Activated naive CD4-positive, alpha-beta T cell treated with anti-CD3 and anti-CD28 coated beads for 36 hours (primary cell): ENCODE results near the gene EPHA4. TPM values are rescaled to one million over a fixed set of nuclear protein-coding genes. Genes with fewer than 3 reads are reported as not detected.

Experiments
- CTCF ChIA-PET: fragments of 350-600 bp; sonication (Branson Sonifier 250); formaldehyde crosslinking; loops from one replicate; lab custom pipeline; 2021; ENCODE audit warnings: antibody characterized with exemption; lab: Charles Lee
- DNase-seq: peaks from one replicate; pipeline ENCODE4 v3.0.0-alpha.2; 2020
- H3K27ac Mint-ChIP-seq: one replicate; pipeline ENCODE4 v1.8.0; 2021; ENCODE audit warnings: mild to moderate bottlenecking, mixed read lengths
- H3K27me3 Mint-ChIP-seq: one replicate; pipeline ENCODE4 v1.8.0; 2021; ENCODE audit warnings: low read depth, mixed read lengths
- H3K36me3 Mint-ChIP-seq: one replicate; pipeline ENCODE4 v1.8.0; 2021; ENCODE audit warnings: low read depth, mixed read lengths
- H3K4me1 Mint-ChIP-seq: one replicate; pipeline ENCODE4 v1.8.0; 2021; ENCODE audit warnings: low read depth, mixed read lengths
- H3K4me3 Mint-ChIP-seq: one replicate; pipeline ENCODE4 v1.8.0; 2021; ENCODE audit warnings: mild to moderate bottlenecking, moderate library complexity, mixed read lengths
- H3K9me3 Mint-ChIP-seq: one replicate; pipeline ENCODE4 v1.8.0; 2021; ENCODE audit warnings: mixed read lengths
- intact Hi-C: fragments of 100-400 bp; cut with micrococcal nuclease; formaldehyde crosslinking; loops from one replicate; pipeline ENCODE4 v1.15.1; 2023
- total RNA-seq, 2 experiments: library from RNA; stranded (reverse); gene quantifications; one replicate each; pipeline ENCODE4 v1.2.3, GENCODE V29; 2021

EPHA4 gene
- total RNA-seq, 2 experiments from 2014 or later = 1.3 to 3.0 TPM

DNA sequence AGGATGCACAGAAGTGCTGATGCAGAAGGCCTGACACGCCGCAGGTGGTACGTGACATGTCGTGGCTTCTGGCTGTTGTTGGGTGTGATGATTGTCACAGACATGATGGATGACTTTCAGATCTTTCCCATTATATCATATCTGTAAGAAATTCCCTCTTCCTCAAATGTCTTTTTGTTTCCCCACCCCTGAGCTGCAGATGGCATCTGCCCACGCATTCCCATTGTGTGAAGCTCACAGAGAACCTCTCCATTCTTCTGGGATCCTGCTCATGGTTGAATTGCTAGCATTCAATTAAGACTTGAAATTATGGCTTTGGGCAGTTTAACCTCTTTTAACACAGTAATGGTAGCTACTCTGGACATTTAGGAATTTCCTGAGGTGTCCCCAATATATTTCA lies 28.3 kb upstream of the EPHA4 start:
- Mint-ChIP-seq H3K4me1 (no peaks in the 10 kb centered on the region), H3K4me3 (no peak overlapping the region), H3K9me3 (no peaks in the 10 kb centered on the region), H3K27ac (no peak overlapping the region), H3K36me3 (no peaks in the 10 kb centered on the region), H3K27me3 (peaks cover 9% of the 10 kb centered on the region)
- DNase-seq = no peak
- intact Hi-C loops = no loop called here
- CTCF ChIA-PET = no interaction called here

DNA sequence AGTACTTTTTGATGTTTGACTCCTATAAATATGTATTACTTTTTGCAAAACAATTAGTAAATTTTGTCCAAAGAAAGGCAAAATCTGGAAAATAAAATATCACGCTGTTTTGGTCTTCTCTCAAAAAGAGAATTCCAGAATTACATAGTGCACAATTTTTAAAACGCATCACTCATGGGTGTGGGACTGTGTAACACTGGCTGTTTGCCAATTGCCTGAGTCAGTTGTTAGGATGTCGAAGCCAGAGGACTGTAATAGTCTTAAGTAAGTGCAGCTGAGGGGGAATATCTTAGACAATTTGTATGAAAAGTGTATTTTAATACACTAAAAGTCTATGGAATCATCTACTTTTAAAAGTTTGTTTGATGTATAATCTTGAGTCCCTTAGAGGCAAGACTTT lies 24.1 kb upstream of the EPHA4 start:
- H3K4me1 Mint-ChIP-seq = no peaks in the 10 kb centered on the region
- no peaks in the 10 kb centered on the region for H3K9me3 Mint-ChIP-seq
- H3K36me3 Mint-ChIP-seq = no peaks in the 10 kb centered on the region
- CTCF ChIA-PET = interaction anchor here (0.6 kb wide), 1 partner anchor 430 kb away, joined by 3 read pairs; no protein-coding TSS in a partner anchor
- intact Hi-C loops = no loop called here
- no peak for DNase-seq
- H3K4me3 Mint-ChIP-seq = no peak overlapping the region
- no peak overlapping the region for H3K27ac Mint-ChIP-seq
- H3K27me3 Mint-ChIP-seq = peaks cover 8% of the 10 kb centered on the region

DNA sequence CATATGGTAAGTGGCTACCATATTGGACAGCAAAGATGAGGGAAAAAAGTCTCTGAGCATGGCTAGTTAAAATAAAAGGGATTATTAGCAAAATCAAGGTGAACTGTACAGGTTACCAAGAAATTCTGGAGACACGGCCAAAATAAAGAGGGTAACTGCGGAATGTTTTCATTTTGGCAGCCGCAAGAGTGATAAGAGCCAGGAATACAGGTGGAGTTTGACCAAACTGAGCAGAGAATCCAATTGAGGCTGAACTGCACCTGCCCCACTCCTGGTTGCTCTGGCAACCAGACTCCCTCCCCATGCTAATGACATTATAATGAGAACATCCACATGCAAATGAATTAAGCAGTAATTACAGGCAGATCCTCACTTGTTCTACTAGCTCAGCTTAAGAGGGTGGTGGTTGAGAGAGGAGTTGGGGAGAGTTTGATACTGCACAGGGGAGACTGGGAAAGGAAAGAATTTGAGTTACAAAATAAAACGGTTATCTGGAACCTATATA lies 18.8 kb upstream of the EPHA4 start:
- no peak overlapping the region for H3K27ac Mint-ChIP-seq
- no peak overlapping the region for H3K4me3 Mint-ChIP-seq
- H3K27me3 Mint-ChIP-seq = peaks cover 10% of the 10 kb centered on the region
- intact Hi-C loops = no loop called here
- no peak for DNase-seq
- no peaks in the 10 kb centered on the region for H3K9me3 Mint-ChIP-seq
- H3K4me1 Mint-ChIP-seq = no peaks in the 10 kb centered on the region
- CTCF ChIA-PET = no interaction called here
- no peaks in the 10 kb centered on the region for H3K36me3 Mint-ChIP-seq

GRCh38 chr2:221589696-221590095 lies 17.6 kb upstream of the EPHA4 start:
- H3K4me3 Mint-ChIP-seq = no peak overlapping the region
- DNase-seq = no peak
- no peaks in the 10 kb centered on the region for H3K9me3 Mint-ChIP-seq
- no peaks in the 10 kb centered on the region for H3K36me3 Mint-ChIP-seq
- intact Hi-C loops = loop anchor here (5.0 kb wide), 1 partner anchor 378 kb away; no protein-coding TSS in a partner anchor
- no peak overlapping the region for H3K27ac Mint-ChIP-seq
- peaks cover 16% of the 10 kb centered on the region for H3K27me3 Mint-ChIP-seq
- CTCF ChIA-PET = interaction anchor here (0.6 to 1.5 kb wide), 4 partner anchors 16 to 436 kb away, joined by 3 to 4 read pairs (median 3); no protein-coding TSS in a partner anchor
- no peaks in the 10 kb centered on the region for H3K4me1 Mint-ChIP-seq

GRCh38 chr2:221588306-221588985 lies 16.3 kb upstream of the EPHA4 start:
- H3K36me3 Mint-ChIP-seq = no peaks in the 10 kb centered on the region

DNA sequence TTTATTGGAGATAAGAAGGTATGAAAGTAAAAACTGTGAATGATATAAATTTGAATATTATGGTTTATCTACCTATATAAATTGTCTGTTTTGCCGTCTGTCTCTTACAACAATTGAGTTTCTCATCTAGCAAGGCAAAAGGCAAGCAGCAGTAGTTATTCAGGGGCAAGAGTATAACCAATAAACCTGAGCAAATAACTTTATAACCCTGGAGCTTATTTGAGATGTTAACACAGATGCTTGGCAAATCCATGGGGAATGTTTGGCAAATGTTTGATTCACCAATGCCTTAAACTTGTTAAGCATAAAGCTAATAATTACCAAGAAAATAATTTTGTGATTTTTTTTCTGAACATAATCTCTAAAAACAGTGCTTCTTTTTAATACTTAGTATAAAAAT lies 9.9 kb upstream of the EPHA4 start:
- H3K4me3 Mint-ChIP-seq = no peak overlapping the region
- no peak for DNase-seq
- H3K27ac Mint-ChIP-seq = no peak overlapping the region
- H3K27me3 Mint-ChIP-seq = peaks cover 36% of the 10 kb centered on the region
- H3K4me1 Mint-ChIP-seq = no peaks in the 10 kb centered on the region
- H3K36me3 Mint-ChIP-seq = no peaks in the 10 kb centered on the region
- no peaks in the 10 kb centered on the region for H3K9me3 Mint-ChIP-seq
- intact Hi-C loops = no loop called here
- CTCF ChIA-PET = no interaction called here

More at GRCh38 chr2:221588306-221588985, 16.3 kb upstream of the EPHA4 start:
- Mint-ChIP-seq H3K27me3 (peaks cover 20% of the 10 kb centered on the region), H3K4me1 (no peaks in the 10 kb centered on the region), H3K4me3 (no peak overlapping the region), H3K27ac (no peak overlapping the region), H3K9me3 (no peaks in the 10 kb centered on the region)
- CTCF ChIA-PET = no interaction called here
- intact Hi-C loops = loop anchor here (5.0 kb wide), 1 partner anchor 379 kb away; no protein-coding TSS in a partner anchor
- no peak for DNase-seq

DNA sequence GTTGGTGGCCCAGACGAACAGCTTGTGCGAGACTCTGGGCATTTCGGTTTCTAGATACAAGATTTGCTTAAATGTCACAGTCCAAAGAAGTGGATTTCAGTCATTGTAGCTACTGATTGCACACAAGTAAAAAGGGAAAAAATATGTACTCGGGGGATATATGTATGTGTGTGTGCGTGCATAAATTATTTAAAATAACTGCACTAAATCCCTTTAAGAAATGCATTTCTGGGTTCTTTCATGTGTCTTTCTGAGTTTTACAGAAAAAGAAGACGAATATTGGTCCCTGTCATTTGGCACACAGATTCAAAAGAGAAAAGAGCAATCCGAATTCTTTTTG lies 2.1 kb upstream of the EPHA4 start:
- intact Hi-C loops = loop anchor here (5.0 to 10.0 kb wide), 6 partner anchors 72 to 469 kb away; no protein-coding TSS in a partner anchor
- no peaks in the 10 kb centered on the region for H3K36me3 Mint-ChIP-seq
- H3K9me3 Mint-ChIP-seq = no peaks in the 10 kb centered on the region
- peak overlapping the region; percentile 45 for H3K4me3 Mint-ChIP-seq
- no peak for DNase-seq
- no peak overlapping the region for H3K27ac Mint-ChIP-seq
- peaks cover 48% of the 10 kb centered on the region for H3K27me3 Mint-ChIP-seq
- H3K4me1 Mint-ChIP-seq = peaks cover 25% of the 10 kb centered on the region
- CTCF ChIA-PET = interaction anchor here (0.7 to 1.3 kb wide), 5 partner anchors 16 to 481 kb away, joined by 3 to 4 read pairs (median 3); no protein-coding TSS in a partner anchor

DNA sequence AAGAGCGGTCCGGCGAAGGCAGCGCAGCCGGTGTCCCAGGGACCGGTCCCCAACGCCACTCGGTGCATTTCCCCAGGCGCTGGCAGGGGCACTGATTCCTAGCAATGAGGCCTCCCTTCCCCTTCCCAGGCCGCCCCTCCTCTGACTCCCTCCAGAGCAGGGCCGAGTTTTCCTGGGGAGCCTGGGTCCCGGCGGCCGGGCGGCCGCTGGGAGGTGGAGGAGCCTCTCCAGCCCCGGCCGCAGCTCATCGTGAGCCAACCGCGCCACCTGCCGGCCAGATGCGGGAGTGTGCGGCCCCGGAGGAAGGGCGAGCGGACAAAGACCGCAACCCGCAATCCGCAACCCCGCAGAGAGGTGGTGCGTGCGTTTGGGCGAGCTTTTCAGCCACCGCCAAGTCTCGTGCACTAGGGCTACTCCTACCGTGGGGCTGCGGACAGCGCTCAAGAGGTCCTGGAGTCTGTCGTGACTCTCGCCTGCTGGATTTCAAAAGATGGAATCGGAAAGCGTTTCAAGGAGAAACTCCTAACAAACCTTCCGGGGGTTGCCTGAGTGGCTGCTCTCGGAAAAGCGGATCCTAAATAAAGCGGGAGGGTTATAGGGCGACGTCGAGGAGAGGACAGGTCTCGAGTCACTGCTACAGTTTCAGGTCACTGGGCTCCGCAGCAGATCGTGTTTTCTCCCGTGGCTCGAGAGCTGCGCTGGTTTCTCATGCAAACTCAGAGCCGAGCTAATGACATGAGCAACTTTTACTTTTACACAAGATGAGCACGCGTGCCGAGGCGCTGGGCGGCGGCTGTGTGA lies 1.5 kb upstream of the EPHA4 start:
- H3K27me3 Mint-ChIP-seq = peaks cover 52% of the 10 kb centered on the region
- intact Hi-C loops = loop anchor here (1.0 to 10.0 kb wide), 10 partner anchors 71 to 1576 kb away; no protein-coding TSS in a partner anchor
- CTCF ChIA-PET = interaction anchor here (0.7 to 1.3 kb wide), 4 partner anchors 16 to 481 kb away, joined by 3 to 4 read pairs (median 3); no protein-coding TSS in a partner anchor
- H3K36me3 Mint-ChIP-seq = no peaks in the 10 kb centered on the region
- no peak overlapping the region for H3K27ac Mint-ChIP-seq
- peaks cover 25% of the 10 kb centered on the region for H3K4me1 Mint-ChIP-seq
- peak; percentile 81 for DNase-seq
- H3K4me3 Mint-ChIP-seq = peak overlapping the region; percentile 45
- no peaks in the 10 kb centered on the region for H3K9me3 Mint-ChIP-seq

DNA sequence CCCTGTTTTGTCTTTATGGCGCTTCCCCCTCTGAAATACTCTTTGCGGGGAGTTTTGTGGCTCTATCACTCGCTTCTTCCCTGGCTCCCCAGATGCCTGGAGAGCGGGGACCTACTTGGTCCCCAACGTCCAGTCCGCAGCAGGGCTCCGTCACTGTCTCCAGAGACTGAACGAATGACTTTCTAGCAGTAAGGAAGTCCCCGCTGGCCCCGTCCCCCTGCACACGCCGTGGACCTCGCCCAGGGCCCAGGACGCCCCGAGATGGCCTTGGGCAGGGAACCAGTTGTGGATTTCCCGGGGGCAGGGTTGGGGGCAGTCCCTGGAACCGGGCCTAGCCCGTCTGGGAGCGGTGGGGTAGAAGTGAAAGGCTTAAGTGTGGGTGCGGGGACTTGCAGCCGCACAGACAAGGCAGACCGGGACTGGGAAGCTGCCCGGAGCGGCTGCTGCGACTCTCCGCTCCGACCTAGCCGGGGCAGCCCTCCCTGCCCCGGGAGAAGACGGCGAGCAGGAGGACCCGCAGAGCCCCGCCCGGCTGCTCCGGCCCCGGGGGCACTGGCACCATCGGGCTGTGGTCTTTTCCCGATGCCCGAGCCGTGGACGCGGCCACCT lies 821 bp upstream of the EPHA4 start:
- Mint-ChIP-seq H3K27me3 (peaks cover 55% of the 10 kb centered on the region), H3K36me3 (no peaks in the 10 kb centered on the region), H3K4me1 (peaks cover 25% of the 10 kb centered on the region), H3K9me3 (no peaks in the 10 kb centered on the region), H3K4me3 (peak overlapping the region; percentile 83), H3K27ac (no peak overlapping the region)
- intact Hi-C loops = loop anchor here (1.0 to 10.0 kb wide), 12 partner anchors 55 to 1837 kb away; no protein-coding TSS in a partner anchor
- DNase-seq = peak; percentile 25
- CTCF ChIA-PET = interaction anchor here (1.3 kb wide), 1 partner anchor 17 kb away, joined by 4 read pairs; no protein-coding TSS in a partner anchor

DNA sequence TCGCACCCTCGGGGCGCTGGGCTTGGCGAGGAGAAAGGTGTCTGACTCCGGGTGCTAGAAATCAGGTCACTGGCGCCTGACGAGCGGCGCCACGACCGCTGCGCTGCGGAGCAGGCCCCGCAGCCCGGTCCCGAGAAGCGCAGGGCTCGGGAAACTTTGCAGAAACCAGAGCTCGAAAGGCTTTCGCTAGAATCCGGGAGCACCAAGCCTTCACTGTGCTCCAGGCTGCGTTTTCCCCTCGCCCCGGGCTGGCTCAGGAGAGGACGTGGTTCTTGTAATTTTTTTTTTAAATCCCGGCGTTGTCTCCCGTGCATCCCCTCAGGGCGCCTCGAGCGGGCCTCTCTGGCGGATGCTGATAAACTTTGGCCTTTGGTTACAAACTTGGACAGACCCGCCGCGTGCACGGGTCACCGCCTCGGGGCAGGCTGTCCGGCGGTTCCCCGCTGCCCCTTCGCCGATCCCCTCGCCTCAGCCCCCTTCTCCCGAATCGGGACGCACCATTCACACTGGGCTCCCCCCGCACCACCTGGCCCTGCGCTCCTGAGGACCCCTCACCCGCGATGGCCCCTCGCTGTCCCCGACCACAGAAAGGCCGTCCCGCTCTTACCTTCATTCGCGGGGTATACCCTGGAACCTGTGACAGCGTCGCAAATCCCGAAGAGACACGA lies 419 bp downstream of the EPHA4 start:
- DNase-seq = peak; percentile 6
- Mint-ChIP-seq H3K4me1 (peaks cover 25% of the 10 kb centered on the region), H3K36me3 (no peaks in the 10 kb centered on the region), H3K4me3 (peak overlapping the region; percentile 83), H3K27me3 (peaks cover 50% of the 10 kb centered on the region), H3K9me3 (no peaks in the 10 kb centered on the region), H3K27ac (peak overlapping the region; percentile 30)
- intact Hi-C loops = loop anchor here (1.0 to 10.0 kb wide), 11 partner anchors 41 to 1835 kb away; no protein-coding TSS in a partner anchor
- CTCF ChIA-PET = interaction anchor here (0.6 to 0.7 kb wide), 2 partner anchors 125 to 134 kb away, joined by 3 to 4 read pairs; no protein-coding TSS in a partner anchor

GRCh38 chr2:221571025-221571550 lies 1.0 kb downstream of the EPHA4 start:
- Mint-ChIP-seq H3K27ac (peak overlapping the region; percentile 30), H3K4me1 (peaks cover 25% of the 10 kb centered on the region), H3K9me3 (no peaks in the 10 kb centered on the region), H3K27me3 (peaks cover 46% of the 10 kb centered on the region), H3K36me3 (no peaks in the 10 kb centered on the region), H3K4me3 (peak overlapping the region; percentile 83)
- intact Hi-C loops = loop anchor here (2.0 to 10.0 kb wide), 7 partner anchors 40 to 466 kb away; no protein-coding TSS in a partner anchor
- peak; percentile 26 for DNase-seq
- CTCF ChIA-PET = interaction anchor here (0.7 kb wide), 1 partner anchor 124 kb away, joined by 3 read pairs; no protein-coding TSS in a partner anchor
